Mononuclear cell (primary cell): ENCODE measurements around the gene ARHGEF19. TPM values are rescaled to one million over a fixed set of nuclear protein-coding genes. Genes with fewer than 3 reads are reported as not detected.

Experiments used
- H3K27me3 ChIP-seq: 2 replicates; pipeline ENCODE4 v1.6.0; 2011; ENCODE audit warnings: low read length, control low read depth; ENCODE audit not compliant: insufficient read depth
- H3K4me1 ChIP-seq: 2 replicates; pipeline ENCODE4 v1.5.1; 2011; ENCODE audit warnings: mild to moderate bottlenecking, low read length, control low read depth; ENCODE audit not compliant: insufficient read depth
- H3K4me3 ChIP-seq: 2 replicates; pipeline ENCODE4 v1.5.1; 2011; ENCODE audit warnings: mild to moderate bottlenecking, low read length, moderate library complexity
- H3K9me3 ChIP-seq: 2 replicates; pipeline ENCODE4 v1.5.1; 2011; ENCODE audit warnings: low read depth, mild to moderate bottlenecking, control low read depth, low read length
- total RNA-seq: library from RNA; depleted of rRNA; stranded (reverse); fragments of >200 nt; gene quantifications from one replicate; pipeline ENCODE4 v1.2.3, GENCODE V29; 2012

ARHGEF19 gene
- total RNA-seq, 1 donor, result 1.9 TPM

GRCh38 chr1:16152481-16153087, 59.9 kb downstream of the ARHGEF19 start:
- H3K4me1 ChIP-seq, result peaks cover 42% of the 10 kb centered on the region

GRCh38 chr1:16151995-16152384, 60.5 kb downstream of the ARHGEF19 start:
- Histone ChIP-seq H3K4me3 (no peak overlapping the region), H3K27me3 (peaks cover 16% of the 10 kb centered on the region), H3K4me1 (peaks cover 36% of the 10 kb centered on the region), H3K9me3 (no peaks in the 10 kb centered on the region)

More at GRCh38 chr1:16152481-16153087, 59.9 kb downstream of the ARHGEF19 start:
- no peak overlapping the region for H3K4me3 ChIP-seq
- no peaks in the 10 kb centered on the region for H3K9me3 ChIP-seq
- peaks cover 16% of the 10 kb centered on the region for H3K27me3 ChIP-seq

DNA sequence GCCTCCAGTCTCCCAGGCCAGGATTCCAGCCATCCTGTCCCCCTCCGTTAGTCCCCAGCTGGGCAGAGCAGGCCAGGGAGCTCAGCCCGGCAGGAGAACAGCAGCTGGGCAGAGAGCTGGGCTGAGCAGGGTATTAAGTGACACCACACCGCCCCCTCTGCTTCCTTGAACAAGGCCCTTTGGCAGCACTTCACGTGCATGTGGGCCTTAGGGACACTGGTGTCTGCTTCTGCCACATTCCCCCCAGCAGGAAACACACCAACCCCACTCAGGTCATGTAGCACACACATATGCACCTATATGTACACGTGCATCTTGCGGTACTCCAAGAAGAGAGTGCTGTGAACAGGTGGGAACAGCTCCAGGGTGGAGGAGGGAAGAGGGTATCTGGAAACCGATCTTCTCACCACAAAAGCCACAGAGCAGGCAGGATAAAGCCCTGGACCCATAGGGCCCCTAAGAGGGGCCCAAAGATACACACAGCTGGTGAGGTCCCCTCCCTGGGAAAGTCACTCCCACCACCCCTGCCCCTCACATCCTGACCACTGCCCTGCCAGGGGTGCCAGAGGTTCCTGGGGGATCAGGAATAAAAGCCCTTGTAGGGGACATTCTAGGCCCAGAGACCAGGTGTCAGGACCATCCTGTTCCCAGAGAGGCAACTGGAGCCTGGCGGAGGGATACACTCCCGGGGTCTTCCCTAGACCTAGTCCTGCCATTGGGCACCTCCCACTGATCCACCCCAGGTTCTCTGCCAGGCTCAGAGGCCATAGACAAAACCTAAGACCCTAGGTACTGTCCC, 61.1 kb downstream of the ARHGEF19 start:
- Histone ChIP-seq H3K4me1 (peaks cover 30% of the 10 kb centered on the region), H3K27me3 (peaks cover 16% of the 10 kb centered on the region), H3K9me3 (no peaks in the 10 kb centered on the region), H3K4me3 (no peak overlapping the region)

DNA sequence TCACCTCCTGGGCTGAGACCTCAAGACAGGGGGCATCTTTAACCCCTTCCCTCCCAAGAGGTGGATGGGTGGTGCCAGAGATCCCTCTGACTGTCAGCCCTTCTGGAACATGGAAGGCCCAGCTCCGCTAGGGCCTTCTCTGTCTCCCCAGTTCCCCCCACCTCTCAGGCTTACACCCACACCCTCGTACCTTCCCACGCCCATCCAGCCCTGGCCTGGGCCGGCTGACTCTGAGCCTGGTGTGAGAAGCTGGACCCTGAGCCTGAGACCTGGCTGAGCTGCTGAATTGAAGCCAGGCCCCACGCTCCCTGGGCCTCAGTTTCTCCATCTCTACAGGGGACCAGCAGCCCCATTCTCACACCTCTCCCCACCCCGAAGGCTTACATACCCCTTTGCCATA, 61.9 kb downstream of the ARHGEF19 start:
- no peak overlapping the region for H3K4me3 ChIP-seq
- H3K4me1 ChIP-seq, result peaks cover 22% of the 10 kb centered on the region
- H3K9me3 ChIP-seq, result no peaks in the 10 kb centered on the region
- peaks cover 10% of the 10 kb centered on the region for H3K27me3 ChIP-seq

GRCh38 chr1:16149702-16150488, 62.6 kb downstream of the ARHGEF19 start:
- Histone ChIP-seq H3K4me3 (no peak overlapping the region), H3K9me3 (no peaks in the 10 kb centered on the region), H3K4me1 (peaks cover 16% of the 10 kb centered on the region), H3K27me3 (peaks cover 10% of the 10 kb centered on the region)

GRCh38 chr1:16149146-16149545, 63.3 kb downstream of the ARHGEF19 start:
- H3K27me3 ChIP-seq, result peaks cover 9% of the 10 kb centered on the region
- H3K9me3 ChIP-seq, result no peaks in the 10 kb centered on the region
- peaks cover 9% of the 10 kb centered on the region for H3K4me1 ChIP-seq
- no peak overlapping the region for H3K4me3 ChIP-seq

DNA sequence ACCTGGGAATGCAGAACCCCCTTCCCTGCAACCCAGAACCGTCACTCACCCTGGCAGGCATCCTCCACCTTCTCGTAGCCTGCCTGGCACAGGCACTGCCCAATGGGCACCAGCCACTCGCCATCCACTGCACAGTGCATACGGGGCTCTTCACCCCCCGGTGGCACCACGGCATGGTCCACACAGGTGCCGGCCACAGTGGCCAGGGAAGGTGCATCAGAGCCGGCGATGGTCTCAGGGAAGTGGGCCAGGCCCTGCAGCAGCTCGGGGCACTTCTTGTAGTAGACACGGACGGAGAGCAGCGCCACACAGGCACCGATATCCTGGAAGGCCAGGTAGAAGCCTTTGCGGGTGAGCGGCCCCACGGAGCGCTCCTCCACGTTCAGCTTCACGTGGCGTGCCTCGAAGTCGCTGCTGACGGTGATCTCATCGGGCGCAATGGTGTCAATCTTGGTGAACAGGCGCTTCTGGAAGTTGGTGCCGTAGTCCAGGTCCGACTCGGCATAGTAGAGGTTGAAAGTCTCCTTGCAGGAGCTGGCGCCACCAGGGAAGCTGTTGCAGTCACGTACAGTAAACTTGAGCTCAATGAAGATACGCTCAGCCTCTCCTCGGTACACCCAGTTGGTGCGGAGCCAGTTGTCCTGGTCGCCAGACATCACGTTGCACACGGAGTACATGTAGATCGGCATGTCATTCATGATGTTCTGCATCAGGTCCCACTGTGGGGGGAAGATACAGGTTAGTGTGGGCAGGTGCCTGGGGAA, 63.9 kb downstream of the ARHGEF19 start:
- peaks cover 3% of the 10 kb centered on the region for H3K27me3 ChIP-seq
- no peaks in the 10 kb centered on the region for H3K9me3 ChIP-seq
- H3K4me1 ChIP-seq, result peaks cover 2% of the 10 kb centered on the region
- H3K4me3 ChIP-seq, result no peak overlapping the region

Other genes starting within 250 kb of the ARHGEF19 start
- 40.0 TPM for gene ZBTB17, start 236.6 kb downstream of the ARHGEF19 start, total RNA-seq
- not detected for gene SRARP, start 208.4 kb downstream of the ARHGEF19 start, total RNA-seq
- gene HSPB7, start 194.6 kb downstream of the ARHGEF19 start, total RNA-seq, result not detected
- gene CLCNKA, start 190.6 kb downstream of the ARHGEF19 start, total RNA-seq, result not detected
- not detected for gene CLCNKB, start 168.9 kb downstream of the ARHGEF19 start, total RNA-seq
- gene FAM131C, start 139.0 kb downstream of the ARHGEF19 start, total RNA-seq, result not detected
- 0.63 TPM for gene EPHA2, start 56.6 kb downstream of the ARHGEF19 start, total RNA-seq
- gene CPLANE2, start 24.5 kb upstream of the ARHGEF19 start, total RNA-seq, result 1.8 TPM
- gene FBXO42, start 139.8 kb upstream of the ARHGEF19 start, total RNA-seq, result 25.6 TPM
- 83.1 TPM for gene SZRD1, start 154.6 kb upstream of the ARHGEF19 start, total RNA-seq
- 0.10 TPM for gene SPATA21, start 224.8 kb upstream of the ARHGEF19 start, total RNA-seq
- gene NECAP2, start 228.1 kb upstream of the ARHGEF19 start, total RNA-seq, result 111 TPM